ENCODE results near the gene KCNQ2. TPM values are rescaled to one million over a fixed set of nuclear protein-coding genes. Genes with fewer than 3 reads are reported as not detected.

Gene KCNQ2
- total RNA-seq, 1 experiment from 2014 or later: not detected

GRCh38 chr20:63409834-63410435, 62.5 kb downstream of the KCNQ2 start:
- POLR2A ChIA-PET (ENCODE audit: unreplicated experiment): no interaction called here
- Histone ChIP-seq H4K20me1 (ENCODE audit: insufficient read depth) (no peaks in the 10 kb centered on the region), H3K27me3 (ENCODE audit: insufficient read depth, low read depth) (peaks cover 97% of the 10 kb centered on the region), H3K4me1 (replicated peaks; ENCODE audit: insufficient read depth) (no peaks in the 10 kb centered on the region), H3K36me3 (ENCODE audit: low read depth) (no peaks in the 10 kb centered on the region), H3K9me2 (ENCODE audit: insufficient read depth) (no peaks in the 10 kb centered on the region), H3K79me2 (ENCODE audit: low read depth) (no peaks in the 10 kb centered on the region), H3F3A (ENCODE audit: insufficient read depth, low read depth) (no peaks in the 10 kb centered on the region), H3K4me3 (no peak overlapping the region), H3K4me2 (no peak overlapping the region), H3K9me3 (ENCODE audit: insufficient read depth, low read depth) (no peaks in the 10 kb centered on the region), H2AFZ (no peak overlapping the region), H3K27ac (no peak overlapping the region)
- BruUV-seq (replicated peaks): no TSS peak
- TF ChIP-seq CTCF (conservative IDR thresholded peaks at IDR 0.05) (no peak), EZH2 (IDR thresholded peaks at IDR 0.05; ENCODE audit: low read depth) (no peak)
- CTCF ChIA-PET: no interaction called here
- DNase-seq: no peak
- intact Hi-C loops (cut with micrococcal nuclease; ENCODE audit: unreplicated experiment): no loop called here

GRCh38 chr20:63409066-63409833, 63.2 kb downstream of the KCNQ2 start:
- Histone ChIP-seq H3K36me3 (ENCODE audit: low read depth) (no peaks in the 10 kb centered on the region), H3K9me3 (ENCODE audit: insufficient read depth, low read depth) (no peaks in the 10 kb centered on the region), H3K4me3 (no peak overlapping the region), H3K9me2 (ENCODE audit: insufficient read depth) (no peaks in the 10 kb centered on the region), H3K4me2 (no peak overlapping the region), H3K4me1 (replicated peaks; ENCODE audit: insufficient read depth) (no peaks in the 10 kb centered on the region), H3K27me3 (ENCODE audit: insufficient read depth, low read depth) (peaks cover 97% of the 10 kb centered on the region), H4K20me1 (ENCODE audit: insufficient read depth) (no peaks in the 10 kb centered on the region), H3F3A (ENCODE audit: insufficient read depth, low read depth) (no peaks in the 10 kb centered on the region), H3K27ac (no peak overlapping the region), H2AFZ (no peak overlapping the region), H3K79me2 (ENCODE audit: low read depth) (no peaks in the 10 kb centered on the region)
- no TSS peak for BruUV-seq (replicated peaks)
- TF ChIP-seq EZH2 (IDR thresholded peaks at IDR 0.05; ENCODE audit: low read depth) (no peak), CTCF (conservative IDR thresholded peaks at IDR 0.05) (no peak)
- CTCF ChIA-PET: no interaction called here
- POLR2A ChIA-PET (ENCODE audit: unreplicated experiment): no interaction called here
- DNase-seq: no peak
- intact Hi-C loops (cut with micrococcal nuclease; ENCODE audit: unreplicated experiment): no loop called here

- Histone ChIP-seq H3K9me2 (ENCODE audit: insufficient read depth) (no peaks in the 10 kb centered on the region), H3K4me1 (replicated peaks; ENCODE audit: insufficient read depth) (no peaks in the 10 kb centered on the region), H3K4me3 (no peak overlapping the region), H3K4me2 (no peak overlapping the region), H3K27me3 (ENCODE audit: insufficient read depth, low read depth) (peaks cover 97% of the 10 kb centered on the region), H3K9me3 (ENCODE audit: insufficient read depth, low read depth) (no peaks in the 10 kb centered on the region), H4K20me1 (ENCODE audit: insufficient read depth) (no peaks in the 10 kb centered on the region), H2AFZ (no peak overlapping the region), H3F3A (ENCODE audit: insufficient read depth, low read depth) (no peaks in the 10 kb centered on the region), H3K79me2 (ENCODE audit: low read depth) (no peaks in the 10 kb centered on the region), H3K36me3 (ENCODE audit: low read depth) (no peaks in the 10 kb centered on the region), H3K27ac (no peak overlapping the region)
- no TSS peak for BruUV-seq (replicated peaks)
- intact Hi-C loops (cut with micrococcal nuclease; ENCODE audit: unreplicated experiment): no loop called here
- POLR2A ChIA-PET (ENCODE audit: unreplicated experiment): no interaction called here
- CTCF ChIA-PET: no interaction called here
- TF ChIP-seq CTCF (conservative IDR thresholded peaks at IDR 0.05) (no peak), EZH2 (IDR thresholded peaks at IDR 0.05; ENCODE audit: low read depth) (no peak)
- DNase-seq: no peak
Measured at GRCh38 chr20:63408684-63409046, 63.8 kb downstream of the KCNQ2 start.
